Activated B cell treated with CpG ODN at 0.5 μM for 24 hours (primary cell): ENCODE data around the gene LRRC45. TPM values are rescaled to one million over a fixed set of nuclear protein-coding genes. Genes with fewer than 3 reads are reported as not detected.

ENCODE experiments used
- ATAC-seq: fragments of 200-7000 bp; cut with Tn5 transposase; one replicate; pipeline ENCODE4 v1.10.0; 2021; ENCODE audit warnings: low read depth, mild to moderate bottlenecking, moderate library complexity
- CTCF ChIA-PET: fragments of 350-600 bp; sonication (Branson Sonifier 250); formaldehyde crosslinking; loops from one replicate; lab custom pipeline; 2021; ENCODE audit warnings: antibody characterized with exemption; lab: Charles Lee
- POLR2A ChIA-PET: fragments of 350-600 bp; sonication (Branson Sonifier 250); formaldehyde crosslinking; loops from one replicate; lab custom pipeline; 2021; ENCODE audit warnings: antibody characterized with exemption; lab: Charles Lee
- DNase-seq: peaks from one replicate; pipeline ENCODE4 v3.0.0; 2022
- H3K27ac Mint-ChIP-seq: one replicate; pipeline ENCODE4 v1.8.0; 2020; ENCODE audit warnings: mixed read lengths
- H3K27me3 Mint-ChIP-seq: one replicate; pipeline ENCODE4 v1.8.0; 2021; ENCODE audit warnings: mixed read lengths
- H3K36me3 Mint-ChIP-seq: one replicate; pipeline ENCODE4 v1.8.0; 2021; ENCODE audit warnings: low read depth, mixed read lengths
- H3K4me1 Mint-ChIP-seq: one replicate; pipeline ENCODE4 v1.8.0; 2021; ENCODE audit warnings: mixed read lengths
- H3K4me3 Mint-ChIP-seq: one replicate; pipeline ENCODE4 v1.8.0; 2020; ENCODE audit warnings: mild to moderate bottlenecking, mixed read lengths
- H3K9me3 Mint-ChIP-seq: one replicate; pipeline ENCODE4 v1.8.0; 2020; ENCODE audit warnings: mixed read lengths
- intact Hi-C: fragments of 100-400 bp; cut with micrococcal nuclease; formaldehyde crosslinking; loops from one replicate; pipeline ENCODE4 v1.15.1; 2024
- total RNA-seq: library from RNA; stranded (reverse); gene quantifications from 2 replicates; pipeline ENCODE4 v1.2.3, GENCODE V29; 2022
- TF ChIP-seq, protein P1 (sequence below): fragments of 200-600 bp; IDR thresholded peaks from one replicate; pipeline ENCODE4 v1.8.0; 2022; ENCODE audit warnings: antibody characterized with exemption, mild to moderate bottlenecking

Gene LRRC45
- total RNA-seq, 1 donor from 2014 or later: 10.6 TPM

DNA sequence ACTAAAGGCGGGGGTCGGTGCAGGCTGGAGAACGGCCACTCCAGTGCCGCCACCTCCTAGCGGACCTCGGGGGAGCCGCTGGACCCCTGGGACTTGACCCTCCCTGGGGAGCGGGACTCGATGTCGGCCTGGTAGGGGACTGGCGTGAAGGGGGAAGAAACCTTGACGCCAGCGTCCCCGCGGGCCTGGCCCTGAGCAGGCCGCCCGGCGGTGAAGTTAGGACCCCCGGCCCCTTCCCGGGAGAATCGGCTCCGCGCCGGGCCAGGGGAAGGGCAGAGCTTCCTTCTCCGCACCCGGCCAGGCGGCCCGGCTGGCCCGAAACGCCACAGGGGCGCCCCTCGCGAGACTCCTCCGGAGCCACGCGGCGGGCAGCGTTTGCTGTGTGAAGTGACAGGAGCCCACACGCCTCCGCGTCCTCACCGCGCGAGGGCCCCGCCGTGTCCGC lies 42.1 kb downstream of the LRRC45 start:
- H3K27me3 Mint-ChIP-seq: no peaks in the 10 kb centered on the region
- no peak overlapping the region for H3K27ac Mint-ChIP-seq
- ChIA-PET POLR2A (interaction anchor here (0.8 to 3.2 kb wide), 8 partner anchors 10 to 382 kb away, joined by 4 to 14 read pairs (median 7); partner anchors contain the start of genes ARL16, DCXR, FASN and HGS), CTCF (no interaction called here)
- no peaks in the 10 kb centered on the region for H3K9me3 Mint-ChIP-seq
- H3K4me3 Mint-ChIP-seq: peak overlapping the region; percentile 72
- TF ChIP-seq, protein P1, sequence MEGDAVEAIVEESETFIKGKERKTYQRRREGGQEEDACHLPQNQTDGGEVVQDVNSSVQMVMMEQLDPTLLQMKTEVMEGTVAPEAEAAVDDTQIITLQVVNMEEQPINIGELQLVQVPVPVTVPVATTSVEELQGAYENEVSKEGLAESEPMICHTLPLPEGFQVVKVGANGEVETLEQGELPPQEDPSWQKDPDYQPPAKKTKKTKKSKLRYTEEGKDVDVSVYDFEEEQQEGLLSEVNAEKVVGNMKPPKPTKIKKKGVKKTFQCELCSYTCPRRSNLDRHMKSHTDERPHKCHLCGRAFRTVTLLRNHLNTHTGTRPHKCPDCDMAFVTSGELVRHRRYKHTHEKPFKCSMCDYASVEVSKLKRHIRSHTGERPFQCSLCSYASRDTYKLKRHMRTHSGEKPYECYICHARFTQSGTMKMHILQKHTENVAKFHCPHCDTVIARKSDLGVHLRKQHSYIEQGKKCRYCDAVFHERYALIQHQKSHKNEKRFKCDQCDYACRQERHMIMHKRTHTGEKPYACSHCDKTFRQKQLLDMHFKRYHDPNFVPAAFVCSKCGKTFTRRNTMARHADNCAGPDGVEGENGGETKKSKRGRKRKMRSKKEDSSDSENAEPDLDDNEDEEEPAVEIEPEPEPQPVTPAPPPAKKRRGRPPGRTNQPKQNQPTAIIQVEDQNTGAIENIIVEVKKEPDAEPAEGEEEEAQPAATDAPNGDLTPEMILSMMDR: no peak
- ATAC-seq (peak; percentile 47), DNase-seq (no peak)
- H3K4me1 Mint-ChIP-seq: peaks cover 15% of the 10 kb centered on the region
- H3K36me3 Mint-ChIP-seq: peaks cover 14% of the 10 kb centered on the region
- intact Hi-C loops: loop anchor here (1.0 to 2.0 kb wide), 3 partner anchors 14 to 33 kb away; partner anchors contain the start of genes DCXR, FASN, GPS1 and RFNG

GRCh38 chr17:82065638-82066303 lies 42.7 kb downstream of the LRRC45 start, which contains the start of gene DUS1L:
TSS of gene DUS1L (minus strand) at chr17:82065804. CDS start at chr17:82065059, 745 bp downstream.
- ChIA-PET POLR2A (interaction anchor here (0.6 to 3.2 kb wide), 10 partner anchors 11 to 382 kb away, joined by 3 to 14 read pairs (median 5); partner anchors contain the start of genes ARL16, DCXR, FASN and HGS), CTCF (no interaction called here)
- peak; percentile 79 for DNase-seq
- H3K27me3 Mint-ChIP-seq: no peaks in the 10 kb centered on the region
- H3K4me3 Mint-ChIP-seq: peak within 1 kb of the TSS; percentile 84
- H3K36me3 Mint-ChIP-seq: peaks cover 12% of the 10 kb centered on the region
- intact Hi-C loops: loop anchor here (1.0 to 2.0 kb wide), 3 partner anchors 14 to 33 kb away; partner anchors contain the start of genes DCXR, FASN, GPS1 and RFNG
- TF ChIP-seq, protein P1: no peak
- no peaks in the 10 kb centered on the region for H3K9me3 Mint-ChIP-seq
- peak within 1 kb of the TSS; percentile 78 for H3K27ac Mint-ChIP-seq
- ATAC-seq: peak; percentile 89
- peaks cover 15% of the 10 kb centered on the region for H3K4me1 Mint-ChIP-seq

GRCh38 chr17:82070611-82071010 lies 47.5 kb downstream of the LRRC45 start:
- no peak for ATAC-seq
- H3K36me3 Mint-ChIP-seq: no peaks in the 10 kb centered on the region
- H3K4me3 Mint-ChIP-seq: no peak overlapping the region
- peaks cover 6% of the 10 kb centered on the region for H3K4me1 Mint-ChIP-seq
- H3K27me3 Mint-ChIP-seq: peaks cover 3% of the 10 kb centered on the region
- ChIA-PET CTCF (no interaction called here), POLR2A (interaction anchor here (1.2 kb wide), 1 partner anchor 33 kb away, joined by 4 read pairs; the partner anchor contains the start of gene DCXR)
- no peaks in the 10 kb centered on the region for H3K9me3 Mint-ChIP-seq
- intact Hi-C loops: no loop called here
- no peak for DNase-seq
- TF ChIP-seq, protein P1: no peak
- no peak overlapping the region for H3K27ac Mint-ChIP-seq

DNA sequence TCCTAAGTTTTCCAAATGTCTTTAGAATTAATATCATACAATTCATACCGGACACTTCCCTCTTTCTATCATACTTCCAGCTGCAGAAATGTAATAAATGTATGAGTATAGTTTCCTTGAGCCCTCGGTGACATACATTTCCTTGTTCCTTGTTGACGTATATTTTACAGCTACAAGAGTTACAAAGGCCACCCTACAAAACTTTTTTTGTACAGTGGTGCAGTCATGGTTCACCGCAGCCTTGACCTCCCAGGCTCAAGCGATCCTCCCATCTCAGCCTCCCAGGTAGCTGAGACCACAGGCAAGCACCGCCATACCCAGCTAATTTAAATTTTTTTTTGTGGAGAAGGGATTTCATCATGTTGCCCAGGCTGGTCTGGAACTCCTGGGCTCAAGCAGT lies 49.7 kb downstream of the LRRC45 start:
- H3K27me3 Mint-ChIP-seq: peaks cover 3% of the 10 kb centered on the region

DNA sequence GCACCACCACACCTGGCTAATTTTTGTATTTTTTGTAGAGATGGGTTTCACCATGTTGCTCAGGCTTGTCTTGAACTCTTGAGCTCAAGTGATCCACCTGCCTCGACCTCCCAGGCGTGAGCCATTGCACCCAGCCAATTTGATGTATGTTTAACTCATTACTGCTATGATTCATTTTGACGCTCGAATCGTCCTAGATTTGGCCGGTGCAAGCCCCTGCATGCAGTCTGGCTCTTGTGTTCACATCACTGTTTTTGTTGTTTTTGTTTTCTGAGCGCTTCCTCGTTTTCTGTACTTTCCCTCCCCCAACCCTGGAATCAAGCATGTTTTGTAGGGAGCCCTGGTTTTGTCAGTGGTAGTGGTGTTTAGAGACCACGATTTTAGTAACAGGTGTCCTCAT lies 50.3 kb downstream of the LRRC45 start:
- ChIA-PET POLR2A (no interaction called here), CTCF (no interaction called here)
- intact Hi-C loops: no loop called here
- H3K9me3 Mint-ChIP-seq: no peaks in the 10 kb centered on the region
- TF ChIP-seq, protein P1: no peak
- no peak overlapping the region for H3K27ac Mint-ChIP-seq
- no peaks in the 10 kb centered on the region for H3K4me1 Mint-ChIP-seq
- H3K36me3 Mint-ChIP-seq: peaks cover 3% of the 10 kb centered on the region
- ATAC-seq (no peak), DNase-seq (no peak)
- H3K4me3 Mint-ChIP-seq: no peak overlapping the region
- peaks cover 3% of the 10 kb centered on the region for H3K27me3 Mint-ChIP-seq

More for the DNA sequence above, 49.7 kb downstream of the LRRC45 start:
- H3K36me3 Mint-ChIP-seq: no peaks in the 10 kb centered on the region
- CTCF ChIA-PET: no interaction called here
- H3K4me3 Mint-ChIP-seq: no peak overlapping the region
- no peaks in the 10 kb centered on the region for H3K4me1 Mint-ChIP-seq
- intact Hi-C loops: no loop called here
- H3K27ac Mint-ChIP-seq: no peak overlapping the region
- ATAC-seq (no peak), DNase-seq (no peak)
- POLR2A ChIA-PET: no interaction called here
- H3K9me3 Mint-ChIP-seq: no peaks in the 10 kb centered on the region
- TF ChIP-seq, protein P1: no peak
